Cerebellar cortex (tissue), 1 donor: Measurements from ENCODE around the gene TBC1D13.
"Not testable (repeated sequence)": the region's sequence is repeated elsewhere in the genome, so short reads cannot be mapped to it uniquely, and the experiment has no call there.

Experiments
- DNase-seq: peaks from one replicate; pipeline ENCODE4 v3.0.0-alpha.2; 2015; ENCODE audit warnings: low spot score

Gene TBC1D13

GRCh38 chr9:128847803-128848202 lies 60.8 kb downstream of the TBC1D13 start:
- no peak for DNase-seq

- DNase-seq: not testable (repeated sequence)
Measured at GRCh38 chr9:128851024-128851423, 64.0 kb downstream of the TBC1D13 start.

- peak; percentile 59 for DNase-seq
Measured at GRCh38 chr9:128851779-128852600, 64.9 kb downstream of the TBC1D13 start.

GRCh38 chr9:128852646-128853045 lies 65.6 kb downstream of the TBC1D13 start:
- not testable (repeated sequence) for DNase-seq

- not testable (repeated sequence) for DNase-seq
Measured at GRCh38 chr9:128854454-128854853, 67.4 kb downstream of the TBC1D13 start.

GRCh38 chr9:128858476-128858875 lies 71.4 kb downstream of the TBC1D13 start:
- not testable (repeated sequence) for DNase-seq
